ENCODE results near the gene EXOC6.

The EXOC6 gene

GRCh38 chr10:92832998-92833650 is 15.2 kb upstream of the EXOC6 start:
- DNase-seq, result no peak

- no peak for DNase-seq
Observed at GRCh38 chr10:92834331-92834730, 14.0 kb upstream of the EXOC6 start.

DNA sequence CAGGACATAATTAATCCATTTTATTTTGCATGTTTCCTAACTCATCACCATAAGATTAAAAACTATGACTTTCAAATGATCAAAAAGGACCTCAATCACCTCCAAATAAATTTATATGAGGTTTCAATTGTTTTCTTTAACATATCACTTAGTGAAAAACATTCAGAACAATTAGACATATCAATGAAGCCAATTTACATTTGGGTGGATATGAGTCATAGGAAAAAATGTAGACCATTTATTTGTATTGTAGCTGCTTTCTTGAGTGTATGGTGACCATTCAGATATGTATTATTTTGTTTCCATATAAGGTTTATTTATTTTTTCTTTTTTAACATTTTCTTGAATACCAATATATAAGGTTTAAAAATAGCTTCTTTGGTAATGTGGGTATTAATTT is 13.3 kb upstream of the EXOC6 start:
- DNase-seq, result no peak

DNA sequence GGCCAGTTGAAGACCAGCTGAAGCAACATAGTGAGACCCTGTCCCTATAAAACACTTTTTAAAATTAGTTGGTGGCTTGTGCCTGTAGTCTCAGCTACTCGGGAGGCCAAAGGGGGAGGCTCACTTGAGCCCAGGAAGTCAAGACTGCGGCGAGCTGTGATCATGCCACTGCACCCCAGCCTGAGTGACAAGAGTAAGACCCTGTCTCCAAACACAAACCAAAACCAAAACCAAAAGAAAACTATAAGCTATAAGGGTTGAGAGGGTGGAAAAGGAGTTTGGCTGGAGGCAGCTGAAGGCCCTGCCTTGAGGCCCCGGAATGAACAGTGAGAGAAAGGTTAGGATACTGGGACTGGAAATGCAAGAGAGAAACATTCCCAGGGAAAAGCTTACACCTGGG is 10.9 kb upstream of the EXOC6 start:
- DNase-seq, result no peak

DNA sequence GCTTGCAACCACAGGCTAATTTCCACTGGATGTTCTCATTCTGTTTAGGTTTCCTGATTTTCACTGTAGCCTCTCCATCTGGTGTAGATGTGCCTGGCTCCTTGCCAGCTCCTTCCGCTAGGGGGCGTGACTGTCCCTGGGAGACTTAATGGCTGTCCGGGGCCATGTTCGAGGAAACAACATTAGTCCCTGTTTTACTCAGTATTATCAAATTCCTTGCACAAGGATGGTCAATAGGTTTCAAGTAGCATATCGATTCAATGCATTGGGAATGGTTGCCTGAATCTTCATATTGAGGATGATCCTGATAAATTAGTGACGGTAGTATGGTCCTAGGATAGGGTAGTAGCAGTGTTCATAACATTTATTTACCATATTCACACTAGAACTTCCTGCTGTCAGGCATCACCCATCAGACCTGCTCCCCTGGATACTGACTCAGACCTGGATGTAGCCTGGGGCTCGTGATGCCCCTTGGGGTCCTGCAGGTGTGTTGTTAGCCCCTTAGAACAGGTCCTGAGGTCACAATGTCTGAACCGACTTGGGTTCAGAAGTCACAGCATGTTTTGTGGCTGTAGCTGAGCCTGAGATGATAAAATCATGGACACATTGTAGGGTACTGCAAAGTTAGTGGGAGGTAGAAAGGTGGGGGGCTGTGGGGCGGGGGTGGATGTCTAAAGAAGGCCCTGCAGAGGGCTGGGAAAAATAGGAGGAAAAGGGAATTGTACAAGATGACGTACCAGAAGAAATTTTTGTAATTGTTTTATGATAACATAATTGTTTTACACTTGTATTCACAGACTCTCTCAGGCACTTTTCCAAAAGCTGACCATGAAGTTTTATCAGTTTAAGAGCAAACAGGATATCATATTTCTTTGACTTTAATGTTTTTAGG is 8.9 kb upstream of the EXOC6 start:
- peak in 1 of 2 experiments; percentile 35 for DNase-seq

- no peak for DNase-seq
Observed at GRCh38 chr10:92844746-92845145, 3.6 kb upstream of the EXOC6 start.

DNA sequence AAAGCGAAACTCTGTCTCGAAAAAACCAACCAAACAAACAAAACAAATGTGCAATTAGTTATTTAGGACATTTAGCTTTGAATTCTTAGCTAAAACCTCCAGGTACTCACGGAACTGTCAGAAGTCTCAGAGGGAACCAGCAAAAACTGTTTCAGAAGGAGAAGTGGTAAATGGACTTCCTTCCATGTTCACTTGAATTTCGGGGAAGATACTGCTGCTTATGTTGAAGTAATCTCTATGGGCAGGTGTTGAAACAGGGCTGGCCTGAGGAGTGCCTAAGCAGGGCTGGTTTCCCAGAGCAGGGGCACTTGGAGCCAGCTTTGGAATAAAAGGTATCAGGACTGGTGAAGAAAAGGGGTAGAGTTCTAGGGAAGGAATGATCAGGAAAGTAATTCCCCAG is 2.4 kb upstream of the EXOC6 start:
- DNase-seq, result no peak

DNA sequence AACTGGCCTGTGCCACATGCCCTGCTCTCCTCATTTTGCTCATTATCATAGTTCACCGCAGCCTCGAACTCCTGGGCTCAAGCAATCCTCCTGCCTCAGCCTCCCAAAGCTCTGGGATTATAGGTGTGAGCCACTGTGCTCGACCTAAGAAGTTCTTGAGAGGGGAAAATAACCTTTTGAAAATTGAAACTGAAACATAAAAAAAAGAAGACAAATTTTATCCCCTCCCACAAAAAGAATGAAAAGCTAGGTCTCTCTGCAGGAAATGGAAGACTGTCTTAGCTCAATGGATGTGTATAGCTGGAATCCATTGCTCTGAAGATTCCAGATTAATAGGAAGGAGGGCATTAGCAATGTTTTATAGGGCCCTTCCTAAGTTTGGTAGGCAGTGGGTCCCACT is 2.0 kb upstream of the EXOC6 start:
- DNase-seq, result no peak

- DNase-seq, result no peak
Observed at GRCh38 chr10:92846854-92847201, 1.5 kb upstream of the EXOC6 start.

DNA sequence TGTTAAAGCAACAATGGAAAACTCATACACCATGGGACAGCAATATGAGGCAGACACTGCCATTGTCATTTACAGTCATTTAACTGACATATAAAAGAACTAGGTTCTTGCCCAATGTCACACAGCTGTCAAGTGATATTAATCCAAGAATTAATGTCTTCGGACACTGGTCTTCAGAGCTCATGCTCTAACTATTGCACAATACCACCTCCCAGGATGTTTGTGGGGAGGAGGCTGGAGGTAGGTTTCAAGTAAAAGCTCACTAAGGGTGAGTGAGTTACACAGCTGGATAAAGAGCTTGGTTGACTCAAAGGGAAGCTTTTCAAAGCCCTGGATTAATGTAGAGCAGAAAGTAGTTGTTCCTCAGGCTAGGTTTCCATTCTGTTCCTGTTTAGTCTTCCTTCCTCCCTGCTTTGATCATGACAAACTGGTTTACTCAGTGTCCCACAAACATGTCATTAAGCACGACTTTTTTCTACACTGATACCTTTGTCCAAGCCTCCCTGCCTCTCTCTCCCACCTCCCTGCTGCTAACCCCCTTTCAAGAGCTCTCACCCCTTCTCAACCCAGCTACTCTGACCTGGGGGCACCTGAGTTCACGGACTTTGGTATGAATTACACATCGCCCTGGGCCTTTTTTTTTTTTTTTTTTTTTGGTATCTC is 987 bp upstream of the EXOC6 start:
- DNase-seq, result no peak

- no peak for DNase-seq
Observed at GRCh38 chr10:92848037-92848440, 281 bp upstream of the EXOC6 start.

- DNase-seq, result no peak
Observed at GRCh38 chr10:92849234-92849525, 860 bp downstream of the EXOC6 start.

DNA sequence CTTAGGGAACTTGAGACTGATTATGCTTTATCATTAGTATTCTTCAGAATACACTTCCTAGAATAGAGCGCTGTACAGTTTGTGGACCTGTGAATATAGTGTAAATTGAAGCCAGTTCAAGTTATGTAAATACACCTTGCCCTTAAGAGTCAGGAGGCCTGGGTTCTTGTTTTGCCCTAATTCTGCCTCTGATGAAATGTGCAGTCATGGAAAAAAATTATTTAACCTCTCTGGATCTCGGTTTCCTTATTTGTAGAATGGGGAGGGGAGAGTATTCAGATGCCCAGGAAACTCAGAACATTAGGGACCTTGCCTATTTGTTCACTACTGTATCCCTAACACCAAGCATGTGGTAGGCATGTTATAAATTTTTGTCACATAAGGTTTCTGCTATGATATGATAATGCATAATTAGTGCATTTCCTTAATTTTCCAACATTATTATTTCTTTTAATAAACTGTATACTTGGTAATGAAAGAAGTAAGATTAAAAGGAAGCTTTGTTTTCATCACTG is 1.3 kb downstream of the EXOC6 start:
- DNase-seq, result no peak

DNA sequence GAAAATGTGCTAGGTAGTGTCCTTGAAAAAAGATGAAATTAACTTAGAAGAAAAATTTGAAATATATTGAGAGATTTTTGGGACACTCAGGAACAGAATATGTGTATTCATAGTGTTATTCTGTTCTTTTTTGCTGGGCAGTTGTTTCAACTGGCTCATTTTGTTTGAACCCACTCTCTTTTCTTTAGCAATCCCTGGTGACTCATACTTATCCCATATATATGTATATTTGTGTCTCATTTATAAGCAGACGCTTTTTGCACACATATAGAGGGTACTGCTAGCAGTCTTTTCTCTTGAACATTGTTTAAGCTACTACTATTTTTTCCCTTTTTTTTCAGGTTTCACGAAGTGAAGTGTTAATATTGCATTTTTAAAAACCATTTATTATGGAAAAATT is 1.9 kb downstream of the EXOC6 start:
- no peak for DNase-seq

DNA sequence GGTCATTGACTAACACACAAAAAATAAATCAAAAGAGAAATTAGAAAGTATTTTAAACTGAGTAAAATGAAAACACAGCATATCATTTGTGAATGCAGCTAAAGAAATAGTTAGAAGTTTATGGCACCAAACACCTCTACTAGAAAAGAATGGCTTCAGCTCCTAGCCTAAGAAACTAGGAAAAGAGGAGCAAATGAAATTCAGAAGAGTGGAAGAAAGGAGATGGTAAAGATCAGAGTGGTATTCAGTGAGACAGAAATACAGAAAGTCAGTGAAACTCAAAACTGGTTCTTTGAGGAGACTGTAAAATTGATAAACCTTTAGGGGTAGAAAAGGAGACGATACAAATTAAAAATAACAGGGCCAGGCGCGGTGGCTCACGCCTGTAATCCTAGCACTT is 2.7 kb downstream of the EXOC6 start:
- no peak for DNase-seq

GRCh38 chr10:92855560-92855959 is 7.2 kb downstream of the EXOC6 start:
- no peak for DNase-seq

- DNase-seq, result no peak
Observed at GRCh38 chr10:92857904-92858514, 9.7 kb downstream of the EXOC6 start.

DNA sequence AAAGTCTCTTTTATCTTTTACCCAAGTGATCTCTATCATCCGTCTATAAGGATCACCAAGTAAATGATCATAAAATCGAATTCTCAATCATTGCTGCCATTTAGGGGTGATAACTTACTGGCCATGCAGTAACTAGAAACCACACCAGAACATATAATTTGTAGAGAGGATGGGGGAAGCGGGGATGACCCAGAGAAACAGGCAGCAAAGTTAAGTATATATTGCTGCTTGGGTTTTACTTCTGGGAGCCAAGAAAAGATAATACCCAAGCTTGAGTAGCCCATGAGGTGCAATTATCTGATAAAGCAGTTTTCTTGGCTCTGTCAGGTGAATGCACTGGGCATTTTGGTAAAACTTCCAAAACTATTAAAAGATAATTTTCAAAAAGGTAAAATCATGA is 18.9 kb downstream of the EXOC6 start:
- DNase-seq, result no peak

DNA sequence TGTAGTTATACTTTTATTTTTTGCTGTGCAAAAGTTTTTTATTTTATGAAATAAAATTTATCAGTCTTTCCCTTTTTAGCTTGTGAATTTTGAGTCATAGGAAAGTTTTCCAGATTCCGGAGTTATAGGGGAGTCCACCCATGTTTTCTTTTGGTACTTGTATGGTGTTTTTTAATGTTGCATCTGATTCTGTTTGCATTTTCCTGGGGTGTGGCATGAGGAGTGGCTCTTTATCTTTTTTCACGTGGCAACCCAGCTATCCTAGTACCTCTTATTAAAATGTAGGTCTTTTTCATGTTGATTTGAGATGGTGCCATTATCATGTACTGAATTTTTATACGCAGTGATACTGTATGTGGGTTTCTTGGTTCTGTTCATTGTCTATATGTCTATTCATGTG is 19.7 kb downstream of the EXOC6 start:
- no peak for DNase-seq

DNA sequence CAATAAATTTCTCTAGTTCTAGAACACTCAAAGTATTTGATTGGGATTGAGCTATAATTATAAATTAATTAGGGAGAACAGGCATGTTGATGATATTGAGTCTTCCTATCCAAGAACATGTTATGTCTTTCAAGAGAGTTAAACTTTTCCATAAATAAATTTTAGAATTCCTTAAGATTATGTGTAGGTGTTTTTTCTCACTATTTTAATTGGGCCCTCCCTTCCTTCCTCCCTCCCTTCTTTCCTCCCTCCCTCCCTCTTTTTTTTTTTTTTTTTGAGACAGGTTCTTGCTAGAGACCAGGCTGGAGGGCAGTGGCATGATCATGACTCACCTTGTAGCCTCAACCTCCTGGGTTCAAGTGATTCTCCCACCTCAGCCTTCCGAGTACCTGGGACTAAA is 20.2 kb downstream of the EXOC6 start:
- DNase-seq, result no peak

DNA sequence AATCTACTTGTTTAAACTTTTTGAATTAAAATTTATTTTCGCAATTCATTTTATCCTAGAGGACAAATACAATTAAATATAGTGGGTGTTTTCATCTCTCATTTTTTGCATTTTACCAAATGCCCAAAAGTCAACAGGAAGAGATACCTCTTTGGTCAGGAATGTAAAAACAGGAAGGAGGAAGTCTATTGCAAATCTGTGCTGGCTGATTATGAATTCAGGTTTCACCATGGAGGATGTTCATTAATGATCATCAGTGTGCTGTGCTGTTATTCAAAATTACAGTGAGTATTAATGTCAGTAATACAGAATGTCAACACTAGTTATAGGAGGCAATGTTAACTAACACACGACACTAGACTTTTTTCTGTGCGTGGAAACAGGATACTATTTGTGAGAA is 24.7 kb downstream of the EXOC6 start:
- DNase-seq, result no peak

DNA sequence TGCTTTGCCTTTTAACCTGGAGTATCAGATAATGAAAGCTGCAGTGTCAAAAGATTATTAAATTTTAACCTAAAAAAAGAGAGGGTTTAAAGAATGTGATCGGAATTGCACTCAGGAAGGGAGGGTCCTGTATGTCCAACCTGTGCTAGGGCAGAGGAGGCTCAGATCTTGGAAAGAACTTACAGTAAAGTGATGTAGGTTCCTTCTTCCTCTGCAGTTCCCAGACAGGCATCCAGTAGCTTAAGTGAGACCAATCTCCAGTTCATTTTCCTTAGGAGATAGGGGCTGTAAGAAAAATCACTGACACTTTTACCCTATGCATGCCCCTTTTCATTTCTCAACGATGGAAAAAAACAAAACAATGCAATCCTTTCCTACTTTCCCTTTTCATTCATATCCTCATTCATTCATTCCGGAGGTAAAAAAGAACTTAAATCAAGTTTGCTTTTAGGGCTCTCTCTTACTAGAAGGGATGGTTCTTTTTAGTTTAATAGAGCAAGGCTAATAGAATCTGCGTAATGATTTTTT is 28.3 kb downstream of the EXOC6 start:
- DNase-seq, result no peak

DNA sequence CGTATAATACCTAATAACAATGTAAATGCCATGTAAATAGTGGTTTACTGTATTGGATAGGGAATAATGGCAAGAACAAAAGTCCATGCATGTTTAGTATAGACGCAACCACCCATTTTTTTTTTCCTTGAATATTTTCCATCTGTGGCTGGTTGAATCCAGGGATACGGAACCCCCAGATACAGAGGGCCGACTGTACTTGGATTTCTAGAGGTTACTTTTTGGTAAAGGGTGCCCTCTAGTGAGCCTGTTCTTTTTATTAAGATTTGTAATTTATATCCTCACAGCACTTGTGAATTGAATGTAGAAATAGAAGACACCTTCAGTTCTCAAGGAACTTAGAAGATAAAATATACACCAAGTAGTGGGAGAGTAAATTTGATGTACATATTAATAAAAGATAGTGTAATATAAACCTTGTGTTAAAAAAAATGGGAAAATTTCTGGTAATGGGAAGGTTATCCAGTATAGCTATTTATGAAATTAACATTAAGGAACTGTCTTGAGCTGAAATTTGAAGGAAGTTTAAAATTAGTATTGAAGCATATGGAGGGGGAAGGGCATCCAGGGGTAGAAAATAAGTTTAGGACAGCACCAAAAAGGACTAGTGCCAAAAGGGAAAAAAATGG is 32.0 kb downstream of the EXOC6 start:
- DNase-seq, result no peak
